ENCODE measurements around the gene CAV2. TPM values are rescaled to one million over a fixed set of nuclear protein-coding genes. Genes with fewer than 3 reads are reported as not detected.

Gene CAV2
- total RNA-seq, 2 donors from 2014 or later: 23.2 to 49.6 TPM

DNA sequence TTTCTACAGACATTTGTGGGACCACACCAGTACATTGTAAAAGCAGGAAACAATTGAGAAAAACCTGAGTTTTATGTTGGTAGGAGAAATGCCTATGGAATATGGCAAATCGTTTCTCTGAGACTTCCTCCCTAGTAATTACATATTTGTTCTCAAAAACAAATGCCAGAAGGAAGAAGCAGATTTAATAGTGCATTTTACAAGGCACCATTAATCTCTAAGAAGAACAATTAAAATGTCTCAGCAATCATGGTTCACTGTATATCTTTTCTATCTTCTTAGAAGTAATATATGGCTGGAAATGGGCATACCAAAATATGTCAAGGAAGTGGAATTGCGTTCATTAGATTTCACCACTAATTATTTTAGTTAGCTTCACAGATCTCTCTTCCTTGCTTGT, 38.6 kb downstream of the CAV2 start:
- no peaks in the 10 kb centered on the region for H3K27me3 ChIP-seq (replicated peaks; ENCODE audit: insufficient read depth)
- no peak overlapping the region for H3K27ac ChIP-seq
- 15% methylated on average over 2 of the region's 2 CpGs for WGBS

DNA sequence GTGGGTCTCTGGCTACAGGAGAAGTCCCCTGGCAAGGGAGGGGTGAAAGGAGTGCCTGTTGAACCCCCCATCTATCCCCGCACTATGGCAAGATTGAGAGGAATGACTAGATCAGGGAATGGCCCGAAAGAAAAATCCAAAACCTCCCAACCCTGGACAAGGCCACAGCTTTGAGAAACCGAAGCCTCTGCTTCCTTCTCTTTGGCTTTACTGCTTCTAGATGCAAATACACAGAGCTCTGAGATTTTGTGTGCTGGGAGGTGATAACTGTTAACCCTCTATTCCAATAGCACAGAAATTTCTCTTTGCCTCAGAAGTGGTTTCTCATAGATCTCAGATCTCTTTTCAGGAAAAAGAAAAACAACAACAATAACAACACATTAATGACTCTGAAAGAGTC, 40.3 kb downstream of the CAV2 start:
- no peak overlapping the region for H3K4me3 ChIP-seq
- WGBS: 95% methylated on average over 3 of the region's 3 CpGs
- DNase-seq (ENCODE audit: low spot score): no peak
- no peaks in the 10 kb centered on the region for H3K27me3 ChIP-seq (replicated peaks; ENCODE audit: insufficient read depth)
- no peaks in the 10 kb centered on the region for H3K9me3 ChIP-seq
- intact Hi-C loops (cut with DNase I): no loop called here
- TF ChIP-seq POLR2A (IDR thresholded peaks at IDR 0.05): no peak
- TF ChIP-seq, protein P1, sequence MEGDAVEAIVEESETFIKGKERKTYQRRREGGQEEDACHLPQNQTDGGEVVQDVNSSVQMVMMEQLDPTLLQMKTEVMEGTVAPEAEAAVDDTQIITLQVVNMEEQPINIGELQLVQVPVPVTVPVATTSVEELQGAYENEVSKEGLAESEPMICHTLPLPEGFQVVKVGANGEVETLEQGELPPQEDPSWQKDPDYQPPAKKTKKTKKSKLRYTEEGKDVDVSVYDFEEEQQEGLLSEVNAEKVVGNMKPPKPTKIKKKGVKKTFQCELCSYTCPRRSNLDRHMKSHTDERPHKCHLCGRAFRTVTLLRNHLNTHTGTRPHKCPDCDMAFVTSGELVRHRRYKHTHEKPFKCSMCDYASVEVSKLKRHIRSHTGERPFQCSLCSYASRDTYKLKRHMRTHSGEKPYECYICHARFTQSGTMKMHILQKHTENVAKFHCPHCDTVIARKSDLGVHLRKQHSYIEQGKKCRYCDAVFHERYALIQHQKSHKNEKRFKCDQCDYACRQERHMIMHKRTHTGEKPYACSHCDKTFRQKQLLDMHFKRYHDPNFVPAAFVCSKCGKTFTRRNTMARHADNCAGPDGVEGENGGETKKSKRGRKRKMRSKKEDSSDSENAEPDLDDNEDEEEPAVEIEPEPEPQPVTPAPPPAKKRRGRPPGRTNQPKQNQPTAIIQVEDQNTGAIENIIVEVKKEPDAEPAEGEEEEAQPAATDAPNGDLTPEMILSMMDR (IDR thresholded peaks at IDR 0.05): no peak
- no peak for TF ChIP-seq POLR2AphosphoS5 (IDR thresholded peaks at IDR 0.05)
- no peaks in the 10 kb centered on the region for H3K36me3 ChIP-seq
- H3K27ac ChIP-seq: no peak overlapping the region
- H3K4me1 ChIP-seq (replicated peaks): no peaks in the 10 kb centered on the region

More for the DNA sequence above, 38.6 kb downstream of the CAV2 start:
- DNase-seq (ENCODE audit: low spot score): no peak
- no peaks in the 10 kb centered on the region for H3K9me3 ChIP-seq
- no peaks in the 10 kb centered on the region for H3K36me3 ChIP-seq
- H3K4me3 ChIP-seq: no peak overlapping the region
- intact Hi-C loops (cut with DNase I): no loop called here
- peak; percentile 20 for TF ChIP-seq POLR2AphosphoS5 (IDR thresholded peaks at IDR 0.05)
- TF ChIP-seq POLR2A (IDR thresholded peaks at IDR 0.05): no peak
- no peaks in the 10 kb centered on the region for H3K4me1 ChIP-seq (replicated peaks)

DNA sequence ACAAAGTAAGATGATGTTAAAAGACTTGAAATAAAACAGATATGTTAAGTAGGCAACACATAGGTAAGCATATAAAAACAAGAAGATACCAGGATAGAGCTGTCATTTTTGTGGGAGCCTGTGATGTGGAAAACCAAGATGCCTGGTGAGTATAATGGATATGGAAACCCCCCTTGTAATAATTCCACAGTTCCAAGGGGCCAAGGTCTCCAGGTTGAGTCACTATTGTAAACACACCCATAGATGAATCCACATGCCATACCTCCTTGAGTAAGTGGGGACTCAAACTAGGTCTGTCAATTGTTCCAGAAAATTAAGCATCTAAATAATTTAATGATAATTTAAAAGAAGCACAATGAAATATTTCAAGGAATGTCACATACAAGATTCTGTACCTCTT, 41.2 kb downstream of the CAV2 start:
- Histone ChIP-seq H3K4me3 (no peak overlapping the region), H3K36me3 (no peaks in the 10 kb centered on the region), H3K27ac (no peak overlapping the region), H3K4me1 (replicated peaks) (no peaks in the 10 kb centered on the region), H3K27me3 (replicated peaks; ENCODE audit: insufficient read depth) (no peaks in the 10 kb centered on the region), H3K9me3 (no peaks in the 10 kb centered on the region)
- no peak for DNase-seq (ENCODE audit: low spot score)
- intact Hi-C loops (cut with DNase I): no loop called here
- TF ChIP-seq POLR2AphosphoS5 (IDR thresholded peaks at IDR 0.05) (no peak), POLR2A (IDR thresholded peaks at IDR 0.05) (no peak)
- TF ChIP-seq, protein P1 (IDR thresholded peaks at IDR 0.05): no peak

DNA sequence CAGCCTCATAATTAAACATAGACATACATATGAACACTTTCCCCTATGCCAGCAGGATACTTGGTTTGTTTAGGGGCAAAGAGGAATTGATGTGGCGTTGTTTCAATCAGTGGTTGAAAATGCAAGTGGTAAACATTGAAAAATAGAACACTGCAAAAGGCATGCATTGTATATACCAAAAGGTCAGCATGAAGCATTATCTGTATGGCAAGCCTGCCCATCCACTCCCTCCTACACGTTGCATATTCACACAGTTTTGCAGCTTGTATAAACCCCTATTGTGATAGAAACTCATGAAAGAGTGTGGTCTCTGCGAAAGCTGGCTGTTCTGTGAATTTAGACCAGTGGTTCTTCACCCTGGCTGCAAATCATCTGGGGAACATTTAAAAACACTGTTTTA, 42.4 kb downstream of the CAV2 start:
- no peaks in the 10 kb centered on the region for H3K36me3 ChIP-seq
- TF ChIP-seq POLR2A (IDR thresholded peaks at IDR 0.05) (no peak), POLR2AphosphoS5 (IDR thresholded peaks at IDR 0.05) (no peak)
- TF ChIP-seq, protein P1 (IDR thresholded peaks at IDR 0.05): no peak
- H3K27ac ChIP-seq: no peak overlapping the region
- WGBS: 87% methylated on average over 3 of the region's 3 CpGs
- H3K4me3 ChIP-seq: no peak overlapping the region
- H3K27me3 ChIP-seq (replicated peaks; ENCODE audit: insufficient read depth): no peaks in the 10 kb centered on the region
- intact Hi-C loops (cut with DNase I): no loop called here
- DNase-seq (ENCODE audit: low spot score): no peak
- no peaks in the 10 kb centered on the region for H3K4me1 ChIP-seq (replicated peaks)
- H3K9me3 ChIP-seq: no peaks in the 10 kb centered on the region

DNA sequence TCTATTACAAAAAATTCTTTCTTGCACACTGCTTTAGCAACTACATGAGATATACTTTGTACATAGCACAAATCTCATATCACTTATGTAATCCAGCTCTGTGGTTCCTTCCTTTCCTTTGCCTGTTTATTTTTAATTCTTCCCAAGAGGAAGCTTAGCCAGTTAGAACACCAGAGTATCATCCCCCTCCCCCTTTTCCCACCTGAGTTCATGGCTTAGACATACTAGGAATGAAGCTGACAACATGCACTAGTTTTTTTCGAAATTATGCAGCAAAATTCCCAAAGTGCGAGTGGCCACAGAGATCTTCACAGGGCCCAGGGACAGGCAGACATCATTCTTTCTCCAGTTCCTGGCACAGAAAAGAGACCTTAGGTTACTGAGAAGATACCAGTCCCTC, 43.1 kb downstream of the CAV2 start:
- no peaks in the 10 kb centered on the region for H3K27me3 ChIP-seq (replicated peaks; ENCODE audit: insufficient read depth)
- no peaks in the 10 kb centered on the region for H3K4me1 ChIP-seq (replicated peaks)
- TF ChIP-seq, protein P1 (IDR thresholded peaks at IDR 0.05): no peak
- TF ChIP-seq POLR2A (IDR thresholded peaks at IDR 0.05): no peak
- TF ChIP-seq POLR2AphosphoS5 (IDR thresholded peaks at IDR 0.05): no peak
- DNase-seq (ENCODE audit: low spot score): no peak
- no peaks in the 10 kb centered on the region for H3K9me3 ChIP-seq
- no peak overlapping the region for H3K4me3 ChIP-seq
- 86% methylated on average over 2 of the region's 2 CpGs for WGBS
- H3K36me3 ChIP-seq: no peaks in the 10 kb centered on the region
- intact Hi-C loops (cut with DNase I): no loop called here
- no peak overlapping the region for H3K27ac ChIP-seq
